HG02943 (cell line): ENCODE results near the gene PMPCA.
"Not testable (repeated sequence)": the region's sequence is repeated elsewhere in the genome, so short reads cannot be mapped to it uniquely, and the experiment has no call there.

ENCODE experiments used
- ATAC-seq: cut with Tn5 transposase; IDR thresholded peaks from one replicate; pipeline ENCODE4 v1.9.1; 2021; ENCODE audit warnings: mild to moderate bottlenecking, low read depth, moderate library complexity; ENCODE audit not compliant: unreplicated experiment

PMPCA gene

DNA sequence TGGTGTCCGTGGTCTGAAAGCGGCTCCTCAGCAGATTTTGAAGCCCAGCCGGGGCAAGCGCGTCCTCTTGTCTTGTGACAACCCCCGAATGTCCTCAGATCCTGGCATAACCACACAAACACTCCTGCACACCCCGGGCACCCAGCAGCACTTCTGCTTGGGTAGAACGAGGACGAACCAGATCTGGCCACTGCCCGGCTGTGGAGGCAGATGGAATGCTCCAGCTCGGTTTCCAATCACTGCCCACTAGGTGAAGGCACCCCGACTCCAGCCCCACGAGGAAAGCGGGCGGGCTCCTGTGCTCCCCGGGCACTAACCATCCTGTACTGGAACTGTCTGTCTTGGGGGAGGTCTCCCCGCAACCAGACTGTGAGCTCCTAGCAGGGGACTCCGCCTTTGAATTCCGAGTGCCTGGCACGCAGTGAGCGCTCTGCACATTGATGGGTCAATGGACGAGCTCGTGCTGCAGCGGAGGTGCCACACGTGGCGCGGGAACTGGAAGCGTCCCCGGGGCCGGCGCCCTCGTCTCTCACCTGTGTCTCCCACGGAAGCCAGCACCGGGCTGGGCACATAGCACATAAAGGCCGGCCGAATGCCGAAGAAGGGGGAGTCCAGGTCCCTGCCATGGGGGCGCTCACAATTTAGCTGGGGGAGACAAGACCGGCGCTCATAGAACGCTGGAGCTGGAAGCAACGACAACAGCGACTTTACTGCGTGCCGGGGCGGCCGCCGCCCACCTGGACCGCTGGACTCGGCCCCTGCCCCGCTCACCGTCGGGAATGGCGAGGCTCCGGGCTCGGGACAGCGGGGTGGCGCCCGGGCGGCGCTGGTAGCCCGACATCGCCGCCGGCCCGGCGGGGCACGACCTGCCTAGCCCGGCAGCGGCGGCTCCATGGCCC lies 652 bp upstream of the PMPCA start:
- ATAC-seq, result no peak

DNA sequence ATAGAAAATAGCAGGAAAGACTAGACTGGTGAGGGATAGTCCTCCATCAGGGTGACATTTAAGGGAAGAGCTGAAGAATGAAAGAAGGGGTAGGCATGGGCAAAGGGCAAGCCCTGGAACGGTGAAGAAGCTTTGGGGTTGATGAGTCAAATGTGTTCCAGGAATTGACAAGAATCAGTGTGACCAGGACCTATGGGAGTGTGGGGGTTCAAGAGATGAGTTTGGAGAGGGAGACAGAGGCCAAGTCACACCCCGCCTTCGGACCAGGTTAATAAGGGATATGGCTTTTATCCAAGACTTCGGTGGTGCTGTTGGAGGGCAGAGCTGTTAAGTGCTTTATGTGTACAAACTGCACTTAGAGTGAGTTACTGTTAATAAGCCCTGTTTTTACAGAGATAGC lies 920 bp downstream of the PMPCA start:
- ATAC-seq, result no peak

DNA sequence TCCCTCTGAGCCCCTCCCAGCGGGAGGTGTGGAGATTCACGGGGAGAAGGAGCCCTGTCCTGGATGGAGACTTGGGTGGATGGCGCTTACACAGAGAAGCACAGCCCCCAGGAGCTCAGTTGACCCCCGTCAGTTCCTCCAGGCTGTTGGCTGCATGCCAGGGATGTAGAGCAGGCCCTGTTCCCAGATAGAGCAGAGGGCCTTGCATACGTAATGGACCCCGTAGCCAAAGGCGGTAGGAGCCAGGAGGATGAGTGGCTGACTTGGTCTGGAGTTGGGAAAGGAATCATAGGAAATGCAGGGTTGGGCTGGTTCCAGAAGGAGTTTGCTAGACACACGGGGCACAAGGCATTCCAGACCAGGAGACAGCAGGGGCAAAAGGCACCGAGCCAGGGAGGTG lies 2.5 kb downstream of the PMPCA start:
- ATAC-seq, result no peak

DNA sequence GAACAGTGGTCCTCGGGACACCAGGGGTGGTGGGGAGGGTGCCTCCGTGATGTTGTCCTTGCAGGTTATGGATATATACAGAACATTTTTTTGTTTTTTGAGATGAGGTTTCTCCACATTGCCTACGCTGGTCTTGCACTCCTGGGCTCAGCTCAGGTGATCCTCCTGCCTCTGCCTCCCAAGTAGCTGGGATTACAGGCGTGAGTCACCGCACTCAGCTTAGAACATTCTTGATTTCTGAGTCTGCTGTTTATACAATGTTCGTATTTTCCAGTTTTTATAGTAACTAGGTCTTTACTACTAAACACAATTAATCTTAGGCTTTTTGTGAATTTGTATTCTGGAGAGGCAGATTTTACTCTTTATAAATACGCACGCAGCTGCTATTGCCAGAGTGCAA lies 6.0 kb downstream of the PMPCA start:
- ATAC-seq, result no peak

DNA sequence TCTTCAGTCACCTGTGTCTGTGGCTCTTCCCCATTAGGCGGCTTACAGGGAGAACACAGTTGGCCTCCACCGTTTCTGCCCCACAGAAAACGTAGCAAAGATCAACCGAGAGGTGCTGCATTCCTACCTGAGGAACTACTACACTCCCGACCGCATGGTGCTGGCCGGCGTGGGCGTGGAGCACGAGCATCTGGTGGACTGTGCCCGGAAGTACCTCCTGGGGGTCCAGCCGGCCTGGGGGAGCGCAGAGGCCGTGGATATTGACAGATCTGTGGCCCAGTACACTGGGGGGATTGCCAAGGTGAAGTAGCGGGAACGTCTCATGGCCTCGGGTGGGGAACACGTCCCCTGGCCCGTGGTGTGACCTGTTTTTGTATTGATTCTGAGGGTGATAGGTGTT lies 6.5 kb downstream of the PMPCA start:
- no peak for ATAC-seq

DNA sequence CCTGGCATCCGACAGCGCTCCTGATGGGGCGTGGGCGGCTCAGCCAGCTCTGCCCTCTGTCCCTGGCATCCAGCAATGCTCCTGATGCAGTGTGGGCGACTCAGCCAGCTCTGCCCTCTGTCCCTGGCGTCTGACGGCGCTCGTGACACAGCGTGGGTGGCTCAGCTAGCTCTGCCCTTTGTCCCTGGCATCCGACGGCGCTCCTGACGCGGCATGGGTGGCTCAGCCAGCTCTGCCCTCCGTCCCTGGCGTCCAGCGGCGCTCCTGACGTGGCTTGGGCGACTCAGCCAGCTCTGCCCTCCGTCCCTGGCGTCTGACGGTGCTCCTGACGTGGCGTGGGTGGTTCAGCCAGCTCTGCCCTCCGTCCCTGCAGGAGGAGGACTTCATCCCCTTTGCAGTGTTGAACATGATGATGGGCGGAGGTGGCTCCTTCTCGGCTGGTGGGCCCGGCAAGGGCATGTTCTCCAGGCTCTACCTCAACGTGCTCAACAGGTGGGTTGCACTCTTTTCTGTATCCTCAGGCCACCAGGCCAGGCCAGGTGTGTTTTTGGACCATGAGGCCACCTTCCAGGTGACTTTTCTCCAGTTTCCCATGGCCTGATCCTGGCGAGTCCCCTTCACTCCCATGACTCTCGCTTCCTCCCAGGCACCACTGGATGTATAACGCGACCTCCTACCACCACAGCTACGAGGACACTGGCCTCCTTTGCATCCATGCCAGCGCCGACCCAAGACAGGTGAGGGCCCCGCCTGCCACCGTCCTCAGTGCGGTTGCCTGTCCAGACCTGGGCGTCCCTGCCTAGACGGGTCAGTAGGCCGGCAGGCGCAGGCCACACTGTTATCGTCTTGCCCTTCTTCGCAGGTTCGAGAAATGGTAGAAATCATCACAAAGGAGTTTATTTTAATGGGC lies 8.0 kb downstream of the PMPCA start:
- no peak for ATAC-seq

DNA sequence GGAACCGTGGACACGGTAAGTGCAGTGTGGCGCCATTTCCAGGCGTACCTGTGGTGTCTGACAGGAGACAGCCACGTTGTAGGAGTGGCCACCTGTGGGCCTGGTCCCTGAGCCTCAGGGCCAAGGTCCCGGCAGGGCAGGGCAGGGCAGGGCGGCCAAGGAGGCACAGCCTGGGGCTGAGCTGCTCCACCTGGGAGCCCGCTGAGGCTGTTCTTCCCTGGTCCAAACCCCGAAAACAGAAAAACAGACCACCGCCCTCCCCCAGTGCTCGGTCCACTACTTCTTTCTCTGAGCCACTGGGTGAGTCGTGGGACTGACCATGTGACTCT lies 8.6 kb downstream of the PMPCA start:
- no peak for ATAC-seq

DNA sequence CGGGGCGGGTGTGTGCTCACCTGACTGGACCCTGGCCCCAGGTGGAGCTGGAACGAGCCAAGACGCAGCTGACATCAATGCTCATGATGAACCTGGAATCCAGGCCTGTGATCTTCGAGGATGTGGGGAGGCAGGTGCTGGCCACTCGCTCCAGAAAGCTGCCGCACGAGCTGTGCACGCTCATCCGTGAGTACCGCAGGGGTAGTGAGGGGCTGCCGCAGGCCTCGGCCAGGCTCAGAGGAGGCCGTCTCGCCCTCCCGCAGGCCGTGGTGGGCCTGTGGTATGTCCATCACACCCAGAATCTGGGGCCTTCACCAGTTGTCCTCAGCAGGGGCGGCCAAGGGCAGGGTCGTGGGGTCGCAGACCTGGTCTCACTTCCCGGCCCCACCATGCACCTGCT lies 11.3 kb downstream of the PMPCA start:
- ATAC-seq, result no peak

DNA sequence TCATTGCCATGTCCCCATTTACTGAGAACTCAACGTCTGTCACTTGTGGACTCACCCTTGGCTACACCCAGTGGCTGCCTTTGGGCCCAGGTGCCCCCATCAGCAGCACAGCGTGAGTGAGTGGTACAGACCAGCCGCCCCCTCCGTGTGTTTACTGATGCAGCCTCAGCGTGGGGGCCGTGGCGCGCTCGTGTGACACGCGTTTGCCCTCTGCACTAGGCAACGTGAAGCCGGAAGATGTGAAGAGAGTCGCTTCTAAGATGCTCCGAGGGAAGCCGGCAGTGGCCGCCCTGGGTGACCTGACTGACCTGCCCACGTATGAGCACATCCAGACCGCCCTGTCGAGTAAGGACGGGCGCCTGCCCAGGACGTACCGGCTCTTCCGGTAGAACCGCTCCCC lies 12.4 kb downstream of the PMPCA start:
- no peak for ATAC-seq

DNA sequence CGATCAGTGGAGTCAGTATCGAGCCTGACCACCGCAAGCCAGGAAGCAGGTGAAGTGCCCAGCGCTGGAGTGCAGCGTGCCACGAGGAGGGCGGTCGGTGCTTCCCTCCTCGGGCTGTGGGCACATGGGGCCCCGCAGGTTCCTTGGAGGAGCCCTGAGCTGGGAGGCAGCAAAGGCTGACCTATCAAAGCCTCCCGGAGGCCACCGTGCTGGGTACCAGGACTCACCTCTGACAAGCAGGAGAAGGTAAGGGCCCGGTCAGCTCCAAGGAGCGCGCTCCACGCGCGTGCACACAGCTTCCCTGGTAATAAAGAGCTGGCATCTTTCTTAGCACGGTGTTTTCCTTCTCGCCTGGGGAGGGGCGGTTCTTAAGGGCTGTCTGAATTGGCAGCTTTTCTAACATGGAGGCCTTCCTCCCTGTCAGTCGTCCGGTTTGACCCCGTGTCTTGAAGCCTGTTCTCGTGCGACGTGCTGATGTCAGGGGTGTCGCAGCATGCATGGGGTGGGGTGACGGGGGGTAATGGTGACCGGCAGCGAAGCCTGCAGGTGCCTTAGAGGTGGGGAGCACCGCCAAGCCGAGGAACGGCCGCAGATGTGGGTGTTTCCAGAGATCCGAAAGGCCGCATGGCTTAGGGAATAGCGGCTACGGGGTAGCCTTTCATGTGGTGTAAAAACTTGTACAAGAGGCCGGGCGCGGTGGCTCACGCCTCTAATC lies 13.1 kb downstream of the PMPCA start:
- ATAC-seq, result no peak

DNA sequence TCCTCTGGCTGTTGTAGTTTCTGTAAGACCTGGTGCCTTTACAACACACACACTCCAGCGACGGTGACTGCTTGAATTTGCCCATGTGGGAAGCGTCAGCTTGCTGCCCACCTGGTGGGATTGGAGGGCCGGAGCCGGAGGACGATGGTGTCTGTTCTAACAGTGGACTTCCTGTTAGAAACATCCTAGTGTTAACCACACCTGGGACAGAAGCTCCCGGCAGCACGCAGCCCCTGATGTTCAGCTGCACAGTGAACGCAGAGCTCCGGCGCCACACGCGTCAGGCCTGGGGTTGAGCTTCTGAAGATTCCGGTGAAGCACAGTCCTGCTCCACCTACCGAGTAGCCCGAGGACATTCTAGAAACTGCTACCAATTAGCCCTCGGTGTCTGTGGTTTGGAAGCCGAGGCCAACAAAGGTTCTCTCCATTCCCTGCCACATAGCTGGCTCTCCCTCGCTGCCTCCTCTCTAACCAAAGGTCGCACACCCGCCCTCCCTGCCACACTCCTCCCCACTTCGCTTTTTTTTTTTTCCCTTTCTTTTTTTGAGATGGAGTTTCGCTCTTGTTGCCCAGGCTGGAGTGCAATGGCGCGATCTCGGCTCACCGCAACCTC lies 14.4 kb downstream of the PMPCA start:
- no peak for ATAC-seq

DNA sequence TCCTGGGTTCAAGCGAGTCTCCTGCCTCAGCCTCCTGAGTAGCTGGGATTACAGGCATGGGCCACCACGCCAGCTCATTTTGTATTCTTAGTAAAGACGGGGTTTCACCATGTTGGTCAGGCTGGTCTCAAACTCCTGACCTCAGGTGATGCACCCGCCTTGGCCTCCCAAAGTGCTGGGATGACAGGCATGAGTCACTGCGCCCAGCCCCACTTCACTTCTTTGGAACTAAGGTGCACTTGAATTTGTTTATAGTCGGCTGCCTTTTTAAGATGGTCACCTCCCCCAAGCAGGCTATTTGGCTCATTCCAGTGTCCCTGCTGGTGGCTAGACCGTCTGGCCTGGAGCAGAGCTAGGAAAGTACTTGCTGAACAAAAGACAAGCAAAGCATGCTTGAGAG lies 14.9 kb downstream of the PMPCA start:
- ATAC-seq, result not testable (repeated sequence)

DNA sequence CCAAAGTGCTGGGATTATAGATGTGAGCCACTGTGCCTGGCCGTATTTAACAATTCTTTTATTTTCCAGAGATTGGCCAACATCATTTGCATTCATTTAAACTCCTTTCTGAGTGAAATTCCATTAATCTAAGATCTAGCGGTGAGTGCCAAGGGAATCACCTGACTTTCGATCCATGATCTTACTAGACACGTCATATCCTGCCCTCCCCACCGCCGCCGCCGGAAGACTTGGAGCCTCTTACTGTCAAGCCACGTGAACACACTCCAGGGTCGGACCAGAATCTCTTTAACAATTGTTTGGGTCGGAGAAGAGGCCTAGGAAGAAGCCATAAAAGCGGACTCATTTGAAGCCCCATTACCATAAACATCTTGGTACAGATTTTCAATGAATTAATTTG lies 16.3 kb downstream of the PMPCA start:
- no peak for ATAC-seq

DNA sequence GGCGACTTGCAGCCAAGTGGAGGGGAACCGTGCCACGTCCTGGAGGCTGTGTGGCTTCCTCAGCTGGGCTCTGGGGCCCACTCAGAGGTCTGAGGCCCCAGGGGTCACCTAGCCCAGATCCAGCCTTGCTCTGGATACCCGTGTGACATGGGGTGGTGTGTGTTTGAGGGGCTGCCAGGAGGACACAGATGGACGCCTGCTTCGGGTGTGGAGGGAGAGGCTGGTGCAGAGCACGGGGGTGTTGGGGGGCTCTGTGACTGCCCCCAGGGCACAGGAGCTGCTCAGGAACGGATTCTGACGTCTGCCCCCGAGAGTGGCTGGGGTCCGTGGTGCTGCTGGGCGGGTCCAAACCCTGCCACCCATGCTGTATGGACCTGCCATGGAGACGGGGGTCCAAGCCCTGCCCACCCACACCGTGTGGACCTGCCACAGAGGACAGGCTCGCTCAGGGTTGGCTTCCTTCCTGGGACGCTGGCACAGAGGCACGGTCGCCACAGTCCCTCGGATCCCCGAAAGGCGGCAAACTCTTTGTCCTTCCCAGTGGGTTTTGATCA lies 18.7 kb downstream of the PMPCA start:
- no peak for ATAC-seq

DNA sequence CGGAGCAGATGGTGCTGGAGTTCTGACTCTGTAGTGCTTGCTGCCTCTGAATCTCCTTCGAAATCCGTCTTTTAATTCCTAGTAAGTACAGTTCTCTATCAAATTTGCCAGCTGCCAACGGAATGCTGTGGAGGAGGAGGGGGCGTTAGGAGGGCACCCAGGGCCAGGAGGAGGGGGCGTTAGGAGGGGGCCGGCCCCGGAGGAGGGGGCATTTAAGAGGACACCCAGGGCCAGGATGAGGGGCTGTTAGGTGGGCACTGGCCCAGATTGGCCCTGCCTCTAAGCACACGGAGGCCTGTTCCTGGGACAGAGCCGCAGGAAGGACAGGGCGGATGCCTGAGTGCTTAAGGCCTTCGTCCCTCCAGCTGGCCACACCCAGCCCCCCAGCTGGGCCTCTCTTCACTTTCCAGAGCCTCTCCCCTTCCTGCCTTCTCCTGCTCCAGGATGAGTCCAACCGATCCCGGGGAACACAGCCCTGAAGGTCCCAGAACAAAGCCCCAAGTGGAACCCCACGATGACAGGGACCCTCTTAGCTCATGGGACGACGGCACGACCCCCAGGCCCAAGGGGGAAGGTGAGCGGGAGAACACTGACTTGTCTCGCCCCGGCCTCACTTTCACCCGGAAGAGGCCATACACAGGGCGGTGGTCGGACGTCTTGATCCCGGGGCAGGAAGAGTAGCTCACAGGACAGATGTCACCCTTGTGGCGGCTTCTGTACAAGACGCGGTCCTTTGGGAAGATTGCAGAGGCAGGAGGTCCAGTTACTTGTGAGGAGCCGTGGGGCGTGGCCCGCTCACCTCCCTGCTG lies 19.4 kb downstream of the PMPCA start:
- no peak for ATAC-seq

DNA sequence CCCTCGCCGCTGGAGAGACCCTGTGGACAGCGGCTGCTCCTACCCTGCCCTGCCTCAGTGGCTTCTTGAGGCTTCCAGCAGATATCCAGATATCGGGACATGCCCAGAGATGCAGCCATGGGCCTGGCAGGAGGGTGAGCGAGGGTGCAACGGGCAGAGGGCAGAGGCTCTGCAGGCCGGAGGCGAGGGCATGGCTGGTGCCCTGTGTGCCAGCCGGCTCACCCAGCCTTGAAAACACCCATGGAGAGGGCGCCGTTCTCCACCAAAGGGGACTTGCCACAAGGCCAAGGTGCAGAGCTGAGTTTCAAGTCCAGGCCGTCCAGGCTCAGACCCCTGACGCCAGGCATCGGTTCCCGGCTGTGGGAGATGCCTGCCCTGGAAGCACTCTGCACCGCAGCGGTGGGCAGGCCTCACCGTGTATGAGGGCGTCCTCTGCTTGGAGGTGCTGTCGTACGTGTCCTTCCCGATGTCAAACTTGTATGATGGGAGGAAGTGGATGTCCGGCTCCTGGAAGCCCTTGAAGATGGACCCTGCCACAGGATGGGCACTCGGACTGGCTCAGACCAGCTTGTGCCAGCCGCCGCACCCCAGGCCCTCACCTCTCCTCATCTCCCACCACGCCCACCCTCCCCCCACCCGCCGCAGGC lies 20.3 kb downstream of the PMPCA start:
- no peak for ATAC-seq

DNA sequence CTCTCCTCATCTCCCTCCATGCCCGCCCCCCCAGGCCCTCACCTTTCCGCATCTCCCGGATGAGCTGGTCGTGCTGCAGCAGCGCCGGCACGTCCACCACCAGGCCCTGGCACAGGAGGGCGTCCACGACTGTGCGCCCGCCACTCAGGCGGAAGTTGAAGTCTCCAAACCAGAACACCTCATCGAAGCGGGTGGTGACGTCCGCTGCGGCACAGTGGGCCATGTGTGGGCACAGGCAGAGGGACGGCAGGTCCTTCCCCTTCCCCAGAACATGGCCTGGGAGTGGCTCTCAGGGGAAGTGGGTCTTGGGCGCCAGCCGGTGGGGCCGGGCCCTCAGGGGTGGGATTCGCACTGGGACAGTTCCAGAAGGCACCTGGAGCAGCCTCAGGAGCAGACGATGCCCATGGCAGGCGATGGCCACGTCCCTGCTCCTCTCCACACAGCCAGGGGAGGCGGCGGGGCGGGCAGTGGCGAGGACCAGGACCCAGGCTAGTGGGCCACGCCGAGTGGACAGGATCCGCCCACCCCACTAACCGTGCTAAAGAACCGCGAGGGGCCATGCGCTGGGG lies 21.4 kb downstream of the PMPCA start:
- no peak for ATAC-seq

DNA sequence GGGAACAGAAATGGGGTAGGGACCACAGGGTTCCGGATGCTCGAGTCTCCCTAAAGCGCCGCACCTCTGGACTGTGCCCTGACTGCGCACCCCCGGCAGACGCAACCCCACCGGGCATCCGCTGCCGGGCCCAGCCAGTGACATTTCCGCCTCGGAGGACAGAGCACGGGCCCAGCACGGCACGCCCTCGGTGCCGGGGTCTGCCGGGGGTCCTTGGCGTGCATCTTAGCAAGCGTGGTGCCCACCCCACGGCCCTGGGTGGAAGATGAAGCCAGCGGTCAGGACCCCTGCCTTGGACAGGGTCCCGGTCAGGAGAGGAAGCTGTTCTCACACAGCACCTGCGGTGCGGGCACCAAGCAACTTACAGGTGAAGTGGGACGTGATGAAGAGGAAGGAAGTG lies 22.1 kb downstream of the PMPCA start:
- ATAC-seq, result no peak
